GM21360 (cell line): ENCODE measurements around the gene GYS2.

Experiments used
- ATAC-seq: cut with Tn5 transposase; IDR thresholded peaks from one replicate; pipeline ENCODE4 v1.9.1; 2021; ENCODE audit warnings: mild to moderate bottlenecking, moderate library complexity; ENCODE audit not compliant: unreplicated experiment

GYS2 gene

GRCh38 chr12:21558100-21558679 lies 46.5 kb downstream of the GYS2 start:
- no peak for ATAC-seq

- ATAC-seq: no peak
Observed at GRCh38 chr12:21553329-21553675, 51.3 kb downstream of the GYS2 start.

- no peak for ATAC-seq
Observed at GRCh38 chr12:21552635-21553328, 51.9 kb downstream of the GYS2 start.

GRCh38 chr12:21551841-21552465 lies 52.7 kb downstream of the GYS2 start:
- no peak for ATAC-seq

- ATAC-seq: no peak
Observed at GRCh38 chr12:21547437-21547836, 57.2 kb downstream of the GYS2 start.

GRCh38 chr12:21546716-21547115 lies 57.9 kb downstream of the GYS2 start:
- no peak for ATAC-seq

- ATAC-seq: no peak
Observed at GRCh38 chr12:21545557-21545956, 59.1 kb downstream of the GYS2 start.

GRCh38 chr12:21543151-21543550 lies 61.5 kb downstream of the GYS2 start:
- ATAC-seq: no peak

GRCh38 chr12:21542403-21542802 lies 62.2 kb downstream of the GYS2 start:
- ATAC-seq: no peak

GRCh38 chr12:21541773-21542172 lies 62.9 kb downstream of the GYS2 start:
- no peak for ATAC-seq

GRCh38 chr12:21539797-21540196 lies 64.8 kb downstream of the GYS2 start:
- ATAC-seq: no peak

- ATAC-seq: no peak
Observed at GRCh38 chr12:21538061-21538653, 66.5 kb downstream of the GYS2 start.

- no peak for ATAC-seq
Observed at GRCh38 chr12:21529456-21529855, 75.2 kb downstream of the GYS2 start.

- no peak for ATAC-seq
Observed at GRCh38 chr12:21528953-21529352, 75.7 kb downstream of the GYS2 start.

GRCh38 chr12:21527451-21528180 lies 77.0 kb downstream of the GYS2 start:
- ATAC-seq: peak; percentile 96

- ATAC-seq: no peak
Observed at GRCh38 chr12:21526721-21527345, 77.8 kb downstream of the GYS2 start.

- no peak for ATAC-seq
Observed at GRCh38 chr12:21526053-21526452, 78.6 kb downstream of the GYS2 start, which contains the start of gene SPX. Gene SPX (plus strand): TSS chr12:21526296. CDS start chr12:21526473, 177 bp downstream.

- no peak for ATAC-seq
Observed at GRCh38 chr12:21523148-21523547, 81.5 kb downstream of the GYS2 start.

- ATAC-seq: no peak
Observed at GRCh38 chr12:21521541-21521940, 83.1 kb downstream of the GYS2 start.

- no peak for ATAC-seq
Observed at GRCh38 chr12:21518451-21518850, 86.2 kb downstream of the GYS2 start.

GRCh38 chr12:21516281-21516680 lies 88.4 kb downstream of the GYS2 start:
- no peak for ATAC-seq
